ENCODE measurements around the gene WAPL. TPM values are rescaled to one million over a fixed set of nuclear protein-coding genes. Genes with fewer than 3 reads are reported as not detected.
A peak's percentile ranks its signal among the peaks of the same experiment; 100 is the strongest.

WAPL gene
- total and polyA plus RNA-seq, 2 of the 8 experiments (the other 6 are each of a cell fraction or from before 2014, with no cell fraction given): 12.8 to 48.1 TPM

DNA sequence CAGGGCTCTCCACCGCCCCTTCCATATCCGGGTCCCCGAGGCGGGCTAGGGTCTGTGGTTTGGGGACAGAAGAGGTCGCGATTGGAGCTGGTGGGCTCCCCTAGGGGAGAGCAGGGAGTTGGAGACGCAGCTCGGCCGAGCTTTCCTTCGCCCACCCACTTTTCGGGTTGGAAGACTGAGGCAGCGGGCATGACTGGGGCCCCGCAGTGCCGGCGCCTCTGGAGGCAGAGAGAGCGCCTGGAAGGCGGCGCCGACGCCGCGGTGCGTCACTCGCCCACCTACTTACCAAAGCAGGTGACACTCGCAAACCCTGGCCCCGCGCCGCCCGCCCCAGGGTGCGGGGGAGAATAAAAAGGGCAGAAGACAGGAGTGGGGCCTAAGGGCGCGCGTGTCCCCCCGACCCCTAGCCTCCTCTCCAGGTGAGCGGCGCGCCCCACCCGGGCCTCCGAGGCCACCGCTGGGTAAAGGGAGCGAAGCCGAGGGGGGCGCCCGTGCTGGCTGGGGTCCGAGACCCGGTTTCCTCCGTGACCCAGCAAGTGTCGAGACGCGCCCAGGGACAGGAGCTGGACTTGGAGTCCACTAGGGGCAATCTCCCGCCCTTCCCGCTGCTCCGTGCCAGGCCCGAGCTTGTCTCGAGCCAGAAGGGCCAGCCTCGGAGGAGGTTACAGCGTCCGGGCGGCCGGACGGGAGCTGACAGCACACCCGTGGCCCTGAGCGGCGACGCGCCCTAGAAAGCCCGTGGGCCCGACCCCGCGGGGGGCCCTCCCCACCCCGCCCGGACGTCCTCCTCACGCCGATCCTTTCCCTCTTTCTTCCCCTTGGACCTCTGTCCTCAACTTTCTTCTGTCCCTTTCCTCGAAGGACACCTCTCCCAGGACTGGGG, 120.6 kb downstream of the WAPL start (continued):
- TF ChIP-seq, protein P1, sequence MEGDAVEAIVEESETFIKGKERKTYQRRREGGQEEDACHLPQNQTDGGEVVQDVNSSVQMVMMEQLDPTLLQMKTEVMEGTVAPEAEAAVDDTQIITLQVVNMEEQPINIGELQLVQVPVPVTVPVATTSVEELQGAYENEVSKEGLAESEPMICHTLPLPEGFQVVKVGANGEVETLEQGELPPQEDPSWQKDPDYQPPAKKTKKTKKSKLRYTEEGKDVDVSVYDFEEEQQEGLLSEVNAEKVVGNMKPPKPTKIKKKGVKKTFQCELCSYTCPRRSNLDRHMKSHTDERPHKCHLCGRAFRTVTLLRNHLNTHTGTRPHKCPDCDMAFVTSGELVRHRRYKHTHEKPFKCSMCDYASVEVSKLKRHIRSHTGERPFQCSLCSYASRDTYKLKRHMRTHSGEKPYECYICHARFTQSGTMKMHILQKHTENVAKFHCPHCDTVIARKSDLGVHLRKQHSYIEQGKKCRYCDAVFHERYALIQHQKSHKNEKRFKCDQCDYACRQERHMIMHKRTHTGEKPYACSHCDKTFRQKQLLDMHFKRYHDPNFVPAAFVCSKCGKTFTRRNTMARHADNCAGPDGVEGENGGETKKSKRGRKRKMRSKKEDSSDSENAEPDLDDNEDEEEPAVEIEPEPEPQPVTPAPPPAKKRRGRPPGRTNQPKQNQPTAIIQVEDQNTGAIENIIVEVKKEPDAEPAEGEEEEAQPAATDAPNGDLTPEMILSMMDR (IDR thresholded peaks at IDR 0.05; ENCODE audit: control extremely low read depth in 1 of 3, insufficient read depth in 1 of 3, low read depth in 1 of 3, low read length in 3 of 3): peak in 1 of 3 experiments; percentile 4; a peak in 1 of 4 replicates
- TF ChIP-seq SP2 (IDR thresholded peaks at IDR 0.05; ENCODE audit: low read length) (no peak), RNF2 (IDR thresholded peaks at IDR 0.05; ENCODE audit: borderline replicate concordance, low read depth, low read length, missing control alignments, poor library complexity, severe bottlenecking) (no peak), JUND (IDR thresholded peaks at IDR 0.05; ENCODE audit: low read length) (no peak), FOSL1 (IDR thresholded peaks at IDR 0.05; ENCODE audit: insufficient read depth, low read depth, low read length) (no peak)
- TF ChIP-seq, protein P2, sequence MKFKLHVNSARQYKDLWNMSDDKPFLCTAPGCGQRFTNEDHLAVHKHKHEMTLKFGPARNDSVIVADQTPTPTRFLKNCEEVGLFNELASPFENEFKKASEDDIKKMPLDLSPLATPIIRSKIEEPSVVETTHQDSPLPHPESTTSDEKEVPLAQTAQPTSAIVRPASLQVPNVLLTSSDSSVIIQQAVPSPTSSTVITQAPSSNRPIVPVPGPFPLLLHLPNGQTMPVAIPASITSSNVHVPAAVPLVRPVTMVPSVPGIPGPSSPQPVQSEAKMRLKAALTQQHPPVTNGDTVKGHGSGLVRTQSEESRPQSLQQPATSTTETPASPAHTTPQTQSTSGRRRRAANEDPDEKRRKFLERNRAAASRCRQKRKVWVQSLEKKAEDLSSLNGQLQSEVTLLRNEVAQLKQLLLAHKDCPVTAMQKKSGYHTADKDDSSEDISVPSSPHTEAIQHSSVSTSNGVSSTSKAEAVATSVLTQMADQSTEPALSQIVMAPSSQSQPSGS (IDR thresholded peaks at IDR 0.05; ENCODE audit: low read length): no peak

Data from H1 (cell line).